Uterus (tissue), 2 donors: ENCODE data around the gene MT1F.

Experiments used
- CTCF ChIP-seq, 4 experiments: fragments of 200-600 bp in 2 of 4; fragments of 450-650 bp in 2 of 4; sonication (generic) in 2 of 4; IDR thresholded peaks; one replicate each; pipeline ENCODE4 v1.5.1; 2016 to 2019; ENCODE audit warnings: antibody characterized with exemption in 4 of 4, mild to moderate bottlenecking in 2 of 4, moderate library complexity in 1 of 4
- POLR2A ChIP-seq, 2 donors: fragments of 450-650 bp; IDR thresholded peaks; one replicate each; pipeline ENCODE4 v1.6.1; 2016; ENCODE audit warnings: antibody characterized with exemption in 2 of 2, mild to moderate bottlenecking in 1 of 2, moderate library complexity in 1 of 2

DNA sequence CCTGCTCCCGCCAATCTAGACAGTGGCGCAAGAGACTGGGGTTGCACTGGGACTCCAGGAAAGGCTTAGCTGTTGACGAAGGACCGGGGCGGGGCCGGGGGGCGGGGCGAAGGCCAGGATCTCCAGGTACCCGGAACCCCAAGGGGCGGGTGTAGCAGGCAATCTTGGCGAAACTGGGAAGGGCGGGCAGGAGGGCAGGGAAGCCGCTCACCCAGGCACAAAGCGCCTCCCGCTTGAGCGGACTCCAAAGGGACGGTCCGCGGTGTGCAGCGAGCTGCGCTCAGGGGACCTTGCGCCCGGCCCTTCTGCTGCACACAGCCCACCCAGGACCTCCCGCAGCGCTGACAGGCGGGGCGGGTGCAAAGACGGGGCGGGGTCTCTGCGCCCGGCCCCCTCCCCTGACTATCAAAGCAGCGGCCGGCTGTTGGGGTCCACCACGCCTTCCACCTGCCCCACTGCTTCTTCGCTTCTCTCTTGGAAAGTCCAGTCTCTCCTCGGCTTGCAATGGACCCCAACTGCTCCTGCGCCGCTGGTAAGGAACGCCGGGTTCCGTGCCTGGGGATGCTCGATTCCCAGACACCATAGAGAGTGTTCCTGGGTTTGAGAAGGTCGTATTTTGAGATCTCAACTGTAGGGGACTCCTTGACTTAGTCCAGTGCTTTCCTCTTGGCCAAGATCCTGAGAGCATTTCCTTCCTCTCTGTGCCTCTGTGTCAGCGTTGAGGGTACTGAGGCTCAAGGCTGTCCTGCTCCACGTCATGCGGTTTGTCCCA, at the start of gene MT1F:
- TF ChIP-seq CTCF (IDR thresholded peaks at IDR 0.05) (no peak), POLR2A (IDR thresholded peaks at IDR 0.05) (no peak)
